Measurements from ENCODE around the gene SMIM24.

DNA sequence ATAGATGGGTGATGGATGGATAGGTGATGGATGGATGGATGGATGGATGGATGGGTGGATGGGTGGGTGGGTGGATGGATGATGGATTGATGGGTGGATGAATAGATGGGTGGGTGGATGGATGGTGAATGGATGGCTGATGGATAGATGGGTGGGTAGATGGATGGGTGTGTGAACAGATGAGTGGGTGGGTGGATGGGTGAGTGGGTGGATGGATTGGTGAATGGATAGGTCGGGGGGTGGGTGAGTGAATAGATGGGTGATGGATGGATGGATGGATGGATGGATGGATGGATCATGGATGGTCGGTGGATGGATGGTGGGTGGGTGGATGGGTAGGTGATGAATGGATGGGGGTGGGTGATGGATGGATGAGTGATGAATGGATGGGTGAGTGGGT, 3.5 kb downstream of the SMIM24 start:
- no peak for TF ChIP-seq POLR2A (IDR thresholded peaks at IDR 0.05)
- TF ChIP-seq, protein P1, sequence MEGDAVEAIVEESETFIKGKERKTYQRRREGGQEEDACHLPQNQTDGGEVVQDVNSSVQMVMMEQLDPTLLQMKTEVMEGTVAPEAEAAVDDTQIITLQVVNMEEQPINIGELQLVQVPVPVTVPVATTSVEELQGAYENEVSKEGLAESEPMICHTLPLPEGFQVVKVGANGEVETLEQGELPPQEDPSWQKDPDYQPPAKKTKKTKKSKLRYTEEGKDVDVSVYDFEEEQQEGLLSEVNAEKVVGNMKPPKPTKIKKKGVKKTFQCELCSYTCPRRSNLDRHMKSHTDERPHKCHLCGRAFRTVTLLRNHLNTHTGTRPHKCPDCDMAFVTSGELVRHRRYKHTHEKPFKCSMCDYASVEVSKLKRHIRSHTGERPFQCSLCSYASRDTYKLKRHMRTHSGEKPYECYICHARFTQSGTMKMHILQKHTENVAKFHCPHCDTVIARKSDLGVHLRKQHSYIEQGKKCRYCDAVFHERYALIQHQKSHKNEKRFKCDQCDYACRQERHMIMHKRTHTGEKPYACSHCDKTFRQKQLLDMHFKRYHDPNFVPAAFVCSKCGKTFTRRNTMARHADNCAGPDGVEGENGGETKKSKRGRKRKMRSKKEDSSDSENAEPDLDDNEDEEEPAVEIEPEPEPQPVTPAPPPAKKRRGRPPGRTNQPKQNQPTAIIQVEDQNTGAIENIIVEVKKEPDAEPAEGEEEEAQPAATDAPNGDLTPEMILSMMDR (IDR thresholded peaks at IDR 0.05 in 4 of 5, conservative IDR thresholded peaks at IDR 0.05 in 1 of 5): no peak

Measured in gastrocnemius medialis (tissue), 4 donors.